T-cell (primary cell): ENCODE measurements around the gene GBGT1. TPM values are rescaled to one million over a fixed set of nuclear protein-coding genes. Genes with fewer than 3 reads are reported as not detected.

Source experiments
- ATAC-seq, 4 experiments: fragments of 200-7000 bp in 3 of 4; fragments of 150-1000 bp in 1 of 4; cut with Tn5 transposase; replicated peaks in 1 of 4; 1 replicate in 3 of 4; 2 replicates in 1 of 4; pipeline ENCODE4 v1.10.0; 2021; ENCODE audit warnings: moderate library complexity in 3 of 4, mild to moderate bottlenecking in 2 of 4, moderate number of reproducible peaks in 1 of 4
- CTCF ChIA-PET, 2 donors: fragments of 300-600 bp; sonication (Branson Sonifier 250); formaldehyde crosslinking; loops; one replicate each; lab custom pipeline; 2022; ENCODE audit warnings: antibody characterized with exemption in 2 of 2; lab: Charles Lee
- POLR2A ChIA-PET, 2 donors: fragments of 300-600 bp; sonication (Branson Sonifier 250); formaldehyde crosslinking; loops; one replicate each; lab custom pipeline; 2022; ENCODE audit warnings: antibody characterized with exemption in 2 of 2; lab: Charles Lee
- DNase-seq, 35 experiments: peaks; one replicate each; pipeline versions ENCODE4 v3.0.0 to v3.0.0-alpha.2; 2013 to 2023
- H3K27ac ChIP-seq: one replicate; pipeline ENCODE4 v1.5.1; 2013; ENCODE audit warnings: low read length
- H3K27me3 ChIP-seq, 2 experiments: replicated peaks in 1 of 2; 1 replicate in 1 of 2; 2 replicates in 1 of 2; pipeline versions ENCODE4 v1.6.1 to v1.7.0; 2013; ENCODE audit warnings: low read length in 1 of 2, mixed read lengths in 1 of 2; ENCODE audit not compliant: control insufficient read depth in 2 of 2, insufficient read depth in 2 of 2; ENCODE audit errors: extremely low read depth in 1 of 2
- H3K36me3 ChIP-seq, 2 donors: 1 replicate in 1 of 2; 2 replicates in 1 of 2; pipeline versions ENCODE4 v1.6.1 to v1.7.0; 2013; ENCODE audit warnings: low read length in 1 of 2; ENCODE audit not compliant: control insufficient read depth in 2 of 2, insufficient read depth in 1 of 2; ENCODE audit errors: extremely low read depth in 1 of 2
- H3K4me1 ChIP-seq, 2 experiments: 1 replicate in 1 of 2; 2 replicates in 1 of 2; pipeline versions ENCODE4 v1.6.1 to v1.7.0; 2013; ENCODE audit warnings: low read length in 2 of 2, mixed read lengths in 1 of 2; ENCODE audit not compliant: insufficient read depth in 2 of 2, control insufficient read depth in 1 of 2; ENCODE audit errors: extremely low read depth in 1 of 2
- H3K4me3 ChIP-seq, 2 donors: 1 replicate in 1 of 2; 2 replicates in 1 of 2; pipeline versions ENCODE4 v1.5.1 to v1.7.0; 2013; ENCODE audit warnings: mild to moderate bottlenecking in 2 of 2, low read length in 1 of 2, moderate library complexity in 1 of 2; ENCODE audit not compliant: control insufficient read depth in 1 of 2; ENCODE audit errors: extremely low read depth in 1 of 2
- H3K9me3 ChIP-seq: 2 replicates; pipeline ENCODE4 v1.7.0; 2013
- H3K27ac Mint-ChIP-seq, 2 donors: one replicate each; pipeline ENCODE4 v1.8.0; 2020 to 2021; ENCODE audit warnings: mild to moderate bottlenecking in 2 of 2, mixed read lengths in 2 of 2
- H3K27me3 Mint-ChIP-seq, 2 donors: one replicate each; pipeline ENCODE4 v1.8.0; 2021 to 2022; ENCODE audit warnings: mixed read lengths in 2 of 2
- H3K36me3 Mint-ChIP-seq: one replicate; pipeline ENCODE4 v1.8.0; 2021; ENCODE audit warnings: mixed read lengths
- H3K4me1 Mint-ChIP-seq, 3 donors: one replicate each; pipeline ENCODE4 v1.8.0; 2020 to 2022; ENCODE audit warnings: mixed read lengths in 3 of 3, mild to moderate bottlenecking in 1 of 3
- H3K4me3 Mint-ChIP-seq, 3 donors: one replicate each; pipeline ENCODE4 v1.8.0; 2020 to 2022; ENCODE audit warnings: mild to moderate bottlenecking in 3 of 3, mixed read lengths in 3 of 3, moderate library complexity in 3 of 3
- H3K9me3 Mint-ChIP-seq, 3 donors: one replicate each; pipeline ENCODE4 v1.8.0; 2020 to 2022; ENCODE audit warnings: mixed read lengths in 3 of 3
- WGBS: methylation state at CpG from one replicate; pipeline ENCODE4 v1.1.5; 2013; ENCODE audit warnings: missing lambda C conversion rate; ENCODE audit not compliant: insufficient coverage; 5-methylcytosine and 5-hydroxymethylcytosine counted together
- total RNA-seq, 35 experiments: library from RNA in 6 of 35; stranded (reverse) in 6 of 35; fragments of 120-200 nt in 1 of 35; gene quantifications; one replicate each; pipeline versions ENCODE4 v1.2.1 to v1.2.4 and lab custom pipeline; 2013 to 2026

Gene GBGT1
- total RNA-seq, 5 donors from 2014 or later (not counting 1 experiment from before 2014, with no cell fraction given): 1.3 to 13.3 (median 7.9) TPM

DNA sequence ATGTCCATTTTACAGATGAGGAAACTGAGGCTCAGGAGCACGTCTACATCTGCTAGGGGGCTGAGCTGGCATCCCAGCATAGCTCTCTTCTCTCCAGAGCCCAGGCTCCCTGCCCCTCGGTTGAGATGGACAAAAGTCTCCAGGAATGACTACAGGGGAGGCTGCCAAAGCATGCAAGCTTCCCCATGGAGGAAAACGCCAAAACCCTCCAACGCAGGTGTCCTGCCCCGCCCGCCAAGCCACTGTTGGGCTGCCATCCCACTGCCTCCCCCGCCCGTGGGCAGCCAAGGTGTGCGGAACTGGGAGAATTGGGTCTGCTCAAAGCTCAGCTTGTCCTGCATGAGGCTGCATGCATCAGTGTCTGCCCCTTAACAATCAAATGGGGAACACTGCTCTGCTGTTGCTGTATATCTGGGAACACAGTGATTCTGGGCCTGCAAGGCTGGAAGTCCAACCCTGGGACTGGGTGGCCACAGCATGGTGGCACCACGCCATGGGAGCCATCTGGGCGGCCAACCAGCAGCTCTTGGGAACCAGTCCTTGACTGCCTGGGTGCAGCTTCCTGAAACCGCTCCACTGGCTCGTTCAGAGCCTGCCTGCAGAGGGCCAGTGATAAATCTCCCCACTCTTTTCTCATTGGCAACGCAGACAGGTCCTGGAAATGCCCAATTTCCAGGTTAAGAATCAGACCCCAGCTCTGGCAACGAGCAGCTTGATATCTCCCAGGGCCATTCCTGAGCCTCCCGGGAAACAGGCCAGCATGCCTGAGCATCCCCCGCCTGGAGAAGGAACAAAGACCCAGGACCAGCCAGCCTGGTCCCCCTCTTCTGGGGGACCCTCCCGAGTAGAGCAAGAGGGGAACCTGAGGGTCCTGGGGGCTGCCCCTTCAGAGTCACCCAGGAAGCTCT is 46.2 kb downstream of the GBGT1 start:
- H3K4me1 Mint-ChIP-seq: peaks cover 50 to 89% (median 71%) of the 10 kb centered on the region in 3 donors
- CTCF ChIA-PET: interaction anchor here in 1 of 2 donors (1.9 kb wide), 1 partner anchor 27 kb away, joined by 10 read pairs; no protein-coding TSS in a partner anchor
- Histone ChIP-seq H3K36me3 (peaks cover 0 to 7% of the 10 kb centered on the region in 2 donors), H3K4me1 (peaks cover 14 to 95% of the 10 kb centered on the region in 2 experiments), H3K27ac (no peak overlapping the region), H3K9me3 (no peaks in the 10 kb centered on the region), H3K27me3 (no peaks in the 10 kb centered on the region), H3K4me3 (no peak overlapping the region)
- 91% methylated on average over 16 of the region's 18 CpGs for WGBS
- DNase-seq: no peak
- H3K27me3 Mint-ChIP-seq: no peaks in the 10 kb centered on the region
- H3K9me3 Mint-ChIP-seq: no peaks in the 10 kb centered on the region
- POLR2A ChIA-PET: no interaction called here
- H3K4me3 Mint-ChIP-seq: peak overlapping the region in 1 of 3 donors; percentile 7
- ATAC-seq: no peak
- H3K27ac Mint-ChIP-seq: peak overlapping the region; percentile 19 to 36
- H3K36me3 Mint-ChIP-seq: no peaks in the 10 kb centered on the region

GRCh38 chr9:133116346-133117231 is 47.1 kb downstream of the GBGT1 start:
- Histone ChIP-seq H3K9me3 (no peaks in the 10 kb centered on the region), H3K27me3 (no peaks in the 10 kb centered on the region), H3K4me1 (peaks cover 14 to 93% of the 10 kb centered on the region in 2 experiments), H3K27ac (no peak overlapping the region), H3K36me3 (peaks cover 4 to 14% of the 10 kb centered on the region in 2 donors), H3K4me3 (no peak overlapping the region)
- no peak for ATAC-seq
- Mint-ChIP-seq H3K36me3 (peaks cover 3% of the 10 kb centered on the region), H3K9me3 (no peaks in the 10 kb centered on the region), H3K27me3 (no peaks in the 10 kb centered on the region), H3K4me1 (peaks cover 48 to 84% (median 62%) of the 10 kb centered on the region in 3 donors), H3K27ac (no peak overlapping the region), H3K4me3 (no peak overlapping the region)
- no peak for DNase-seq
- ChIA-PET CTCF (no interaction called here), POLR2A (interaction anchor here in 1 of 2 donors (0.6 kb wide), 1 partner anchor 33 kb away, joined by 9 read pairs; no protein-coding TSS in a partner anchor)
- WGBS: 84% methylated on average over 14 of the region's 20 CpGs

DNA sequence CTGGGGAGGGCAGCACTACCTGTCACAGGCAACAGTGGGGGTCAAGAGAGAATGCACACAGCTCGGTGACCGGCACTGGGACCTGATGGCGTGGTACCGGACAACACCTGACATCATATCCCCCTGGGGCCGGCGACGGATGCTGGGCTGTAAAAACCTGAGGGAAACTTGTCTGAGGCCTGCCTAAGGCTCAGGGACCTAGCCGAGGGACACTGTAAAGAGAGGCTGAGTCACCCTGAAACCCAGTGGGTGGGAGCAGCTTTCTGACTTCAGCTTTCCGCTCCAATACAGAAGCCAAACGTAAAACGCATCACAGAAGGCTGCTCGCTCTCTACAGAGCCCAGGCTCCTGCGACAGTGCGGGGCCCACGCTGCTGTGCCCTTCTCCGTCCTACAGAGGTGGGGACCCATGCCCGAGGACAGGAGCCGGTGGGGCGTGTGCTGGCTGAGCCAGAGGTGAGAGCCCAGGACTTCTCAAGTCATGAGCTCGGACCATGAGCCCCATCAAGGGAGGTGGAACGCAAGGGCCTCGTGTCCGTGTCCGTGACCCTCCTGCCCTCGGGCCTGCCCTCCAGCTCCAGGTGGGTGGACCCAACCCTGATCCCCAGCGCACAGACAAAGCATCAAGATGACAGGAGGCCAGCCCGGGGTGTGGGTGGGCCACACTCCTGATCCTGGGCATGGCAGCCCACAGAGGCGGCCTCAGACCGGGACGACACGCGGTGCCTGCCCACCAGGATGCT is 47.9 kb downstream of the GBGT1 start:
- ChIA-PET CTCF (no interaction called here), POLR2A (interaction anchor here in 1 of 2 donors (0.6 kb wide), 1 partner anchor 34 kb away, joined by 9 read pairs; no protein-coding TSS in a partner anchor)
- Histone ChIP-seq H3K9me3 (no peaks in the 10 kb centered on the region), H3K36me3 (peaks cover 5 to 20% of the 10 kb centered on the region in 2 donors), H3K4me1 (peaks cover 14 to 89% of the 10 kb centered on the region in 2 experiments), H3K4me3 (no peak overlapping the region), H3K27me3 (no peaks in the 10 kb centered on the region), H3K27ac (no peak overlapping the region)
- ATAC-seq: peak; percentile 37 to 63 (median 58)
- WGBS: 58% methylated on average over 32 of the region's 32 CpGs
- Mint-ChIP-seq H3K36me3 (peaks cover 3% of the 10 kb centered on the region), H3K27ac (peak overlapping the region; percentile 22 to 43), H3K9me3 (no peaks in the 10 kb centered on the region), H3K27me3 (no peaks in the 10 kb centered on the region), H3K4me1 (peaks cover 45 to 81% (median 58%) of the 10 kb centered on the region in 3 donors), H3K4me3 (peak overlapping the region in 2 of 3 donors; percentile 1 to 47)
- DNase-seq: peak in 2 of 35 experiments; percentile 25 to 60

- H3K27ac Mint-ChIP-seq: peak overlapping the region; percentile 22 to 43
- no peaks in the 10 kb centered on the region for H3K27me3 Mint-ChIP-seq
- peaks cover 7% of the 10 kb centered on the region for H3K36me3 Mint-ChIP-seq
- no peak overlapping the region for H3K4me3 ChIP-seq
- 80% methylated on average over 15 of the region's 19 CpGs for WGBS
- H3K4me1 ChIP-seq: peaks cover 14 to 82% of the 10 kb centered on the region in 2 experiments
- H3K4me3 Mint-ChIP-seq: no peak overlapping the region
- no peaks in the 10 kb centered on the region for H3K9me3 ChIP-seq
- H3K27me3 ChIP-seq: no peaks in the 10 kb centered on the region
- H3K27ac ChIP-seq: no peak overlapping the region
- no peak for DNase-seq
- ChIA-PET POLR2A (no interaction called here), CTCF (no interaction called here)
- ATAC-seq: no peak
- peaks cover 5 to 26% of the 10 kb centered on the region in 2 donors for H3K36me3 ChIP-seq
- no peaks in the 10 kb centered on the region for H3K9me3 Mint-ChIP-seq
- H3K4me1 Mint-ChIP-seq: peaks cover 45 to 76% (median 55%) of the 10 kb centered on the region in 3 donors
These were observed 48.7 kb downstream of the GBGT1 start for GRCh38 chr9:133114886-133115603.

- ChIA-PET CTCF (no interaction called here), POLR2A (interaction anchor here in 1 of 2 donors (0.6 kb wide), 1 partner anchor 88 kb away, joined by 6 read pairs; no protein-coding TSS in a partner anchor)
- H3K27me3 Mint-ChIP-seq: no peaks in the 10 kb centered on the region
- Histone ChIP-seq H3K4me3 (peak overlapping the region in 1 of 2 donors; percentile 12), H3K27ac (peak overlapping the region; percentile 48), H3K4me1 (peaks cover 14 to 74% of the 10 kb centered on the region in 2 experiments), H3K36me3 (peaks cover 5 to 35% of the 10 kb centered on the region in 2 donors), H3K9me3 (no peaks in the 10 kb centered on the region), H3K27me3 (no peaks in the 10 kb centered on the region)
- DNase-seq (peak in 1 of 35 experiments; percentile 29), ATAC-seq (peak in 1 of 4 experiments; percentile 6)
- peaks cover 45 to 69% (median 49%) of the 10 kb centered on the region in 3 donors for H3K4me1 Mint-ChIP-seq
- WGBS: 83% methylated on average over 15 of the region's 20 CpGs
- peaks cover 12% of the 10 kb centered on the region for H3K36me3 Mint-ChIP-seq
- peak overlapping the region in 1 of 2 donors; percentile 31 for H3K27ac Mint-ChIP-seq
- H3K9me3 Mint-ChIP-seq: no peaks in the 10 kb centered on the region
- peak overlapping the region in 2 of 3 donors; percentile 13 to 48 for H3K4me3 Mint-ChIP-seq
These were observed 49.5 kb downstream of the GBGT1 start for GRCh38 chr9:133113949-133114885.
